ENCODE results near the gene CCDC192. TPM values are rescaled to one million over a fixed set of nuclear protein-coding genes. Genes with fewer than 3 reads are reported as not detected.

Gene CCDC192
- total RNA-seq, 2 experiments from 2014 or later, result not detected

- Mint-ChIP-seq H3K9me3 (no peaks in the 10 kb centered on the region), H3K4me3 (no peak overlapping the region), H3K4me1 (peaks cover 26% of the 10 kb centered on the region), H3K27ac (no peak overlapping the region), H3K27me3 (no peaks in the 10 kb centered on the region), H3K36me3 (peaks cover 15% of the 10 kb centered on the region)
- DNase-seq, result no peak
Measured at GRCh38 chr5:127957701-127958239, 254.6 kb downstream of the CCDC192 start.

GRCh38 chr5:127958421-127959011 is 255.3 kb downstream of the CCDC192 start:
- DNase-seq, result no peak
- peaks cover 26% of the 10 kb centered on the region for H3K4me1 Mint-ChIP-seq
- no peak overlapping the region for H3K27ac Mint-ChIP-seq
- peaks cover 15% of the 10 kb centered on the region for H3K36me3 Mint-ChIP-seq
- no peaks in the 10 kb centered on the region for H3K27me3 Mint-ChIP-seq
- H3K4me3 Mint-ChIP-seq, result no peak overlapping the region
- H3K9me3 Mint-ChIP-seq, result no peaks in the 10 kb centered on the region

- H3K4me1 Mint-ChIP-seq, result peaks cover 26% of the 10 kb centered on the region
- no peak overlapping the region for H3K4me3 Mint-ChIP-seq
- peak; percentile 7 for DNase-seq
- no peaks in the 10 kb centered on the region for H3K9me3 Mint-ChIP-seq
- peaks cover 20% of the 10 kb centered on the region for H3K36me3 Mint-ChIP-seq
- no peak overlapping the region for H3K27ac Mint-ChIP-seq
- no peaks in the 10 kb centered on the region for H3K27me3 Mint-ChIP-seq
Measured at GRCh38 chr5:127959152-127959764, 256.1 kb downstream of the CCDC192 start.

GRCh38 chr5:127960270-127960691 is 257.1 kb downstream of the CCDC192 start:
- peaks cover 3% of the 10 kb centered on the region for H3K9me3 Mint-ChIP-seq

GRCh38 chr5:127961006-127961762 is 258.0 kb downstream of the CCDC192 start:
- Mint-ChIP-seq H3K4me3 (no peak overlapping the region), H3K27ac (no peak overlapping the region), H3K4me1 (peaks cover 26% of the 10 kb centered on the region), H3K27me3 (no peaks in the 10 kb centered on the region), H3K9me3 (peaks cover 6% of the 10 kb centered on the region), H3K36me3 (peaks cover 25% of the 10 kb centered on the region)
- DNase-seq, result no peak

More at GRCh38 chr5:127960270-127960691, 257.1 kb downstream of the CCDC192 start:
- no peak for DNase-seq
- Mint-ChIP-seq H3K4me1 (peaks cover 26% of the 10 kb centered on the region), H3K27ac (no peak overlapping the region), H3K36me3 (peaks cover 22% of the 10 kb centered on the region), H3K27me3 (no peaks in the 10 kb centered on the region), H3K4me3 (no peak overlapping the region)

GRCh38 chr5:127961763-127962145 is 258.6 kb downstream of the CCDC192 start:
- H3K27ac Mint-ChIP-seq, result no peak overlapping the region
- H3K27me3 Mint-ChIP-seq, result no peaks in the 10 kb centered on the region
- H3K4me3 Mint-ChIP-seq, result no peak overlapping the region
- H3K9me3 Mint-ChIP-seq, result peaks cover 6% of the 10 kb centered on the region
- no peak for DNase-seq
- H3K36me3 Mint-ChIP-seq, result peaks cover 28% of the 10 kb centered on the region
- peaks cover 26% of the 10 kb centered on the region for H3K4me1 Mint-ChIP-seq

GRCh38 chr5:127962491-127962890 is 259.3 kb downstream of the CCDC192 start:
- H3K36me3 Mint-ChIP-seq, result peaks cover 30% of the 10 kb centered on the region
- no peak overlapping the region for H3K27ac Mint-ChIP-seq
- H3K9me3 Mint-ChIP-seq, result peaks cover 6% of the 10 kb centered on the region
- peaks cover 26% of the 10 kb centered on the region for H3K4me1 Mint-ChIP-seq
- no peak for DNase-seq
- no peaks in the 10 kb centered on the region for H3K27me3 Mint-ChIP-seq
- H3K4me3 Mint-ChIP-seq, result no peak overlapping the region

- H3K27me3 Mint-ChIP-seq, result no peaks in the 10 kb centered on the region
- H3K36me3 Mint-ChIP-seq, result peaks cover 36% of the 10 kb centered on the region
- peaks cover 6% of the 10 kb centered on the region for H3K9me3 Mint-ChIP-seq
- no peak for DNase-seq
- no peak overlapping the region for H3K4me3 Mint-ChIP-seq
- peaks cover 26% of the 10 kb centered on the region for H3K4me1 Mint-ChIP-seq
- H3K27ac Mint-ChIP-seq, result no peak overlapping the region
Measured at GRCh38 chr5:127963233-127963632, 260.0 kb downstream of the CCDC192 start.

- Mint-ChIP-seq H3K36me3 (peaks cover 37% of the 10 kb centered on the region), H3K4me3 (no peak overlapping the region), H3K4me1 (peaks cover 24% of the 10 kb centered on the region), H3K9me3 (peaks cover 6% of the 10 kb centered on the region), H3K27ac (no peak overlapping the region), H3K27me3 (no peaks in the 10 kb centered on the region)
- no peak for DNase-seq
Measured at GRCh38 chr5:127963931-127964330, 260.7 kb downstream of the CCDC192 start.

- Mint-ChIP-seq H3K4me1 (no peaks in the 10 kb centered on the region), H3K4me3 (no peak overlapping the region), H3K9me3 (peaks cover 6% of the 10 kb centered on the region), H3K36me3 (peaks cover 43% of the 10 kb centered on the region), H3K27ac (no peak overlapping the region), H3K27me3 (no peaks in the 10 kb centered on the region)
- DNase-seq, result no peak
Measured at GRCh38 chr5:127967323-127967982, 264.3 kb downstream of the CCDC192 start.

GRCh38 chr5:127967983-127968592 is 264.9 kb downstream of the CCDC192 start:
- Mint-ChIP-seq H3K9me3 (peaks cover 6% of the 10 kb centered on the region), H3K36me3 (peaks cover 43% of the 10 kb centered on the region), H3K4me3 (no peak overlapping the region), H3K4me1 (no peaks in the 10 kb centered on the region), H3K27ac (no peak overlapping the region), H3K27me3 (no peaks in the 10 kb centered on the region)
- no peak for DNase-seq

GRCh38 chr5:127969002-127969401 is 265.8 kb downstream of the CCDC192 start:
- DNase-seq, result no peak
- no peaks in the 10 kb centered on the region for H3K27me3 Mint-ChIP-seq
- H3K27ac Mint-ChIP-seq, result no peak overlapping the region
- H3K4me3 Mint-ChIP-seq, result no peak overlapping the region
- H3K9me3 Mint-ChIP-seq, result peaks cover 6% of the 10 kb centered on the region
- no peaks in the 10 kb centered on the region for H3K4me1 Mint-ChIP-seq
- peaks cover 38% of the 10 kb centered on the region for H3K36me3 Mint-ChIP-seq

- Mint-ChIP-seq H3K36me3 (peaks cover 38% of the 10 kb centered on the region), H3K9me3 (peaks cover 6% of the 10 kb centered on the region), H3K4me1 (no peaks in the 10 kb centered on the region), H3K27me3 (no peaks in the 10 kb centered on the region), H3K27ac (no peak overlapping the region), H3K4me3 (no peak overlapping the region)
- DNase-seq, result no peak
Measured at GRCh38 chr5:127969651-127970050, 266.5 kb downstream of the CCDC192 start.

GRCh38 chr5:127970081-127970480 is 266.9 kb downstream of the CCDC192 start:
- H3K4me1 Mint-ChIP-seq, result no peaks in the 10 kb centered on the region
- H3K27me3 Mint-ChIP-seq, result no peaks in the 10 kb centered on the region
- no peak for DNase-seq
- H3K9me3 Mint-ChIP-seq, result peaks cover 4% of the 10 kb centered on the region
- H3K36me3 Mint-ChIP-seq, result peaks cover 33% of the 10 kb centered on the region
- no peak overlapping the region for H3K27ac Mint-ChIP-seq
- no peak overlapping the region for H3K4me3 Mint-ChIP-seq

Measured in activated naive CD8-positive, alpha-beta T cell treated with anti-CD3 and anti-CD28 coated beads for 36 hours (primary cell).